NCI-H2196 (cell line): ENCODE data around the gene SPAAR.
A peak's percentile ranks its signal among the peaks of the same experiment; 100 is the strongest.

ENCODE experiments used
- DNase-seq: peaks from one replicate; lab custom pipeline; 2025; ENCODE audit not compliant: unreplicated experiment; lab: John Stamatoyannopoulos, UW

Gene SPAAR

DNA sequence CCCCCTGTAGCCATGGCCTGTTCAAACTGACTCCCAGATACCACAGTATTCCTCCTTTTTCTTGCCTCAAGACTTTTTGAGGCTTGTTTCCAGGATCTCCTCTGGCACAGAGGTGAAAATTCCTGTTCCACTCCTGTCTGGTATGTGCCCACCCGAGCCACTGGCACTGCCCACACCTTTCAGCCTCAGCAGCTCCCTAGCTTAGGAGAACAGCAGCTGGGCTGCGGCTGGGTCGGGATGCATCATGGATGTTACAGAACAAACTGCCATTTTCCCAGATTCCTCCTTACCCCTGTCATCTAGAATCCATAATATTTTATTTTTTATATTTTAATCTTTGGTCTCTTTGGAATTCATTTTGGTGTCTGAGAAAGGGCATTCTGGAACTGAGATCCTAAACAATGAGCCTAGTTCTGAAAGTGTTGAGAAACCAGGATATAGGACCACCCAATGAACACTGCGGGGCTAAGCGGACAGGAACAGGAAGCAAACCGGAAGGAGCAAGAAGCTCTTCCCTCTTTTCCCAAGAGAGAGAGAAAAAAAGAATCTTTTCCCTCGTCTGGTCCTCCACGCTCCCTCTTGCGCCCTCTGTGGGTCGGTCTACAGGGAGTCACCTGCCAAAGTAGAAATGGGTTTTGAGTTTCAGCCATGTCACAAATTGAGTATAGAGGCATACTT, 36.2 kb downstream of the SPAAR start:
- DNase-seq = peak; percentile 59

DNA sequence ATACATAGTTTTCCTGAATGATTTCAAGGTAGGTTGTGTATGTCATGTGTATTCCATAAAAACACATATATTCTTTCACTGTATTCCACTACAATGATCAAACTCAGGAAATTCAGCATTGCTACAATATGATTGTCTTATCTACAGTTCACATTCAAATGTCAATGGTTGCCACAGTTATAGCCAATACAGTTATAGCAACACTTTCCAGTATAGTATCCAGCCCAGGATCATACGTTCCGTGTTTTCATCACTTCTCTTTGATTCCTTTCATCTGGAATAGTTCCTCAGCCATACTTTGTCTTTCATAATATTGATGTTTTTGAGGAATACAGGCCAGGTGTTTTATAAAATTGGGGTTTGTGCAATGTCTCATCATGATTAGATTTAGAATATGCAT, 39.2 kb downstream of the SPAAR start:
- no peak for DNase-seq

DNA sequence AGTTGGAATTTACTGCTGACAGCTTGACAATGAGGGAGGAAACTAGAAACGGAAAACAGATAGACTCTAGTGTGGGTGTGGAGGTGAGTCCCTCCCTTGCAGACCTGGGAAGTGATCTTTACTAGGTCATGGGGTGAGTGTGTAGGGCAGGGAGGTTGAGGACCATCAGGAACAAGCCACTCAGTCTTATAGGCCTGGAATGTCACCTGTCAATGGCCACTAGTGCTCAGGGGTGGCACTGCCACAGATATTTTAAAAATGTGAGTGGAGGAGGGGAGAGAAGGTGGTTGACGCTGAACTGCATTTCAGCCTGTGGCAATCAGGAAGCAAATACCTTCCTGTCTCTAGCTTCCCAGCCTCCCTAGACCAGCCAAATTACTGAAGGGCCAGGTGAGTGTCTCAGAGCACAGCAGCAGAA, 39.6 kb downstream of the SPAAR start:
- DNase-seq = no peak

DNA sequence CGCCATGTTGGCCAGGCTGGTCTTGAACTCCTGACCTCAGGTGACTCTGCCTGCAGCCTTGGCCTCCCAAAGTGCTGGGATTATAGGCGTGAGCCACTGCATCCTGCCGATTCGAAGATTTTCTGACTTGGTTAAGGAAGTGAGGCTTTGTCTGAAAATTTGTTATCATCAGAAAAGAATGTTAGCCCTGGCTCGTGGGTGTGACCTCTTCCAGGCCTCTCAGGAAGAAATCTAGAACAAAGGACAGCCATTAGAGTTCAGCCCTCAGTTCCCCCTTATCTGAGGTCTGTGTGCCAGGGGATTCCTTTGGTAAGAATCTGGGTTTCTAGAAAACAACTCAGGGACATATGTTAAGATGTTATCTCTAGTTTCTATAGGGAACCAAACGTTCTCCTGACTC, 42.4 kb downstream of the SPAAR start:
- DNase-seq = no peak

DNA sequence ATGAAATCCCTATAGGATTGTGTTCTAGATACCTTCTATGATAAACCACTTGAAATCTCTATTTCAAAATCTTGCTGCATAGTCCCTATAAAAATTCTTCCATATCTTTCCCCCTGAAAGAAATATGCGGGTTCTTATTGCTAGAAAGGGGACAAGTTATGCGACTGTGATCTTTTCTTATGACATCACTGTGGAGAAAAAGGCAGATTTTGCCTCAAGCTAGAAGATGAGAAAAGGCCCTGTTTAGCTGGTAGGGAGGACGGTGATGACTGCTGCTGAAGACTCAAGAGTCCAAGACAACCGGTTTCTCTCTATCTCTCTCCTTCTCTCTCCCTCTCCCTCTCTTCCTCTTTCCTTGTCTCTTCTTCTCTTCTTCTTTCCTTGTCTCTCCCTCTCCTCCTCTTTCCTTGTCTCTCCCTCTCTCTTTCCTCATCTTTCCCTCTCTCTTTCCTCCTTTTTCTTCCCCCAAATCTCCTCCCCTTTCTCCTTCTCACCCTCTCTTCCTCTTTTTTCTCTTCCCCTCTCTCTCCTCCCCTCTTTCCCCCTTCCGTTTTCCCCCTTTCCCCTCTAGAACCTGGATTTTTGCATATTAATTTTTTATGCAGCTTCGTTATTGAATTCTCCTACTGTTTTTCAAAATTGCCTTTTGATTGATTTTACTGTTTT, 43.4 kb downstream of the SPAAR start:
- DNase-seq = no peak

DNA sequence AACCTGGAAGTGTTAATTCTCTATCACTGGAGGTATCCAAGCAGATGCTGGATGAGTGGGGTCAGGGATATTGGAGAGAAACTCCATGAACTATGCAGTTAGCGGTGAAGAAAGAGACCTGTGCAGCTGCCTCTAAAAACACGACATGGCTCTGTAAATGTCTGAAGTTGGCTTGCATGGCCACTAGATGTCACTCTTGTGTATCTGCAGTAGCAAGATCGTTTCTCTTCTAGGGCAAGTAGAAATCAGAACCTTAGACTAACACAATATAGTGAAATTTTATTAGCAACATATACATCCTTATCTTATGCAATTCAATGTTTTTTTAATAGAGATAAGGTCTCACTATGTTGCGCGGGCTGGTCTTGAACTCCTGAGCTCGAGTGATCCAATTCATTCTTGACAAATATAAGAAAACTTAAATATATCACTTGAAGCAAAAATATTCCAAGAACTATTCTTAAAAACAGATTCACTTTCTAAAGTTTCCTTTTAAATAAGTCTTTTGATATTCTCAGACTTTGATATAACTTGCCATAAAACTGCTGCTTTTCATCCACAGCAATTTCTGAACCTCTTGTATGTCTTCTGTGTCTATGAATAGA, 45.8 kb downstream of the SPAAR start:
- DNase-seq = peak; percentile 73

DNA sequence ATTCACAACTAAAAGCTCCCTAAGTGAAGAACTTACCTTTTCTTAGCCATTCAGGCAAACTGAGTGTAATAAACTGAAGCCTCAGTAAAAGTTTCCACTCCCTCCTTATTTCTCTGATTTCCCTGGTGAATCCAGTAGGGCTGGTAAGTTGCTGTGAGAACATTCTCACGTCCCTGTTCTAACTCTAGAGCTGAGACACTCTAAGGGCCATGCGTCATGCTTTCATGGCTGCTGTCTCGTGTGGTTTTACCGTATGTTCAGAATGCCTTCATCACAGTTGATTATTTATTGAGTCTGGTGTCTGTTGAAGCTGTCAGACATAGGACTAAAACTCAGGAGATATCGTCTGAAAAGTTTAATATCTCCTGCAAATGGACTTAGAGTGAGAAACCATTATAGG, 47.4 kb downstream of the SPAAR start:
- DNase-seq = no peak

DNA sequence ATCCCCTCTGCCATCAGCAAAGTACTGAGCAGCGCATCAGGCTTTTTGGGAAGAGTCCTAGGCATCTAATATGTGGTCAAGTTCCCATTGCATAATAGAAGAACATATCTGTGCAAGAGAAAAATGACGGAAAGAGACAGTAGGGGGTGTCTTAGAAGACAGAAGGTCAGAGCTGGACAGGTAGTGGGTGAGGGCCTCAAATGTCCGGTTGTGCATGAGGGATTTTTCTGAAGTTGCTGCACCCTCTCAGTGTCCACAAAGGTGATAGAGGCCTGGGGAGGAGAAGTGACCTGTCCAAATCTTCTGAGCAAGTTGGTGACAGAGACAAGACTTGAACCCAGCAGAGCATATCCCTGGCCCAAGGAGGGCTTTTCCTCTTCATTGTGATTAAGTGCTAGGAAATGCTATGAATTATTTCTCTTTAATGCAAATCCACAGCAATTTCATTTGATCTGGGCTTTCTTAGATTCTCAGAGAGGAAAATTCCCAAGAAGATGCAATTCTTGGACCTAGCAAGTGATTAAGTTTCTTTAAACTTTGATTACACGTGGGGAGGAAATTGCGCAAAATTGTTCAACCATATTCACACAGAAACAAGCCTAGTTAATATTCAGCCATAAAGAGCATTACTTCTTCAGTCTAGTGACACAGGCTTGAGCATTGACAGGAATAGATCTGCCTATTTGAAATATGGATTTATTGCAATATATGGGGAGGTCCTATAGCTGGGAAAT, 49.0 kb downstream of the SPAAR start, which contains the start of gene OR2S2:
Gene OR2S2 (minus strand): TSS at position 51 of the 734 bp plus-strand sequence. CDS start 56 bp downstream, outside the sequence.
- DNase-seq = no peak

DNA sequence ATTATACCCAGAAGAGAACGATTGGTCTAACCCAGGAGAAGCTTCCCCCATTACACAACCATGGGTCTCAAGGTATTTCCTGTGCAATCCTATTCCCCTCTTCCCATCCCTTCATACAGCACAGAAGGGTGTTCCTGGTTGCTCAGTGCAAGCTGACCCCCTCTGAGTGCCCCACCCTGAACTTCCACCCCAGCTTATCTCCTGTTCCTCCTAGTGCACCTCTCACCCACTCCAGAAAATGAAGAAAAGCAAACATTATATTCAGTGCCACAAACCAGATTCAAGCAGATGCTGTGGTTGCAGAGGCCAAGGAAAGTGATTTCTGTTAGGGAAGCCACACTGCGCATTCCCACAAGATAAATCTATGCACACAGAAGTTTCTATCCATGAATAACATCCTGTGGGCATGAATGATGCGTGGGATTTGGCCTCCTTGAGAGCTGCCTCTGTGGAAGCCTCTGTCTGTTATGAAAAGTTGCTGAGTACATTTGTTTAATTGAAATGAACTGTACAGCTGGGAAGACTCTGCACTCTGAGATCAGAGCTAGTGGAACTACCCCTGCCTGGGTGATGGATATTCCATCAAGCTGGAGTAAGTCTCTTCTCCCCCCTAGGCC, 50.9 kb downstream of the SPAAR start:
- DNase-seq = no peak
